Daoy (cell line): ENCODE results near the gene ATP5PB. TPM values are rescaled to one million over a fixed set of nuclear protein-coding genes. Genes with fewer than 3 reads are reported as not detected.

Source experiments
- DNase-seq: peaks from one replicate; pipeline ENCODE4 v3.0.0-alpha.2; 2015; ENCODE audit warnings: low read depth
- total RNA-seq: library from RNA; depleted of rRNA; stranded (reverse); fragments of >200 nt; shearing (Covaris generic); gene quantifications from 2 replicates; pipeline ENCODE4 v1.2.3, GENCODE V29; 2014

The ATP5PB gene
- total RNA-seq, 1 experiment from 2014 or later: 722 TPM

DNA sequence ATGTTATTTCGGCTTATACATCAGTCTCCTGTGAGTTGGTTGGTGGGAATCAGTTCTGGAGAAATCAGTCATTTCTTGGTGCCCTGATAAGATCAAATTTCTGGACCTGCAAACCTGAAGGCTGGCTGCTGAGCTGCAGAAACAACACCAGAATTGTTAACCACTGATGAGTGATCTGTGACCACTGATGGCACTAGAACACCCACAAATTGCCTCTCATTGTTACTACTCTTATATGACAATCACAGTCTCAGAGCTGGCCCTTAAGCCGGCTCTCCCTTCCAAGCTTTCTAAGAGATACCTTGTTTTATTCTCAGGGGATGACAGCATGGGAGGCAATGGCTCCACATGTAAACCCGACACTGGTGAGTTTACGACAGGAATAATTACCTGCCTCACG is 26.4 kb downstream of the ATP5PB start:
- DNase-seq: no peak

DNA sequence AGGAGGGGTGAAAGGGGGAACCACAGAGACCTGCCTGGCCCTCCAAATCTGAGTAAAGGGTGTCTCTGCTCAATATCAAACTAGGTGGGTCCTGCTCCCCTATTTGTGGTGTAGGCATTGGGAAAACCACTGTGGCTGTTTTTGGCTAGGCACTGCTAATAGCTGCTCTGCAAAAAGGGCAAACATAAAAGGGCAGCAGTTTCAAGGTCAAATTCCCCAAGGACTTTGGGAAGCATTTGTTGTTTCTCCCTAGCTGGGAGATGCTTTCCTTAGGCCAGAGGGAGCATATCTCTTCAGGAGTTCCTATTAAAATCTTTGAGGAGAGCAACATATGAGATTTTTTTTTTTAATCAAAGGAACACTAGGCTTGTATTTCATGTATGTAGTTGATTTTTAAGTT is 26.9 kb downstream of the ATP5PB start:
- no peak for DNase-seq

DNA sequence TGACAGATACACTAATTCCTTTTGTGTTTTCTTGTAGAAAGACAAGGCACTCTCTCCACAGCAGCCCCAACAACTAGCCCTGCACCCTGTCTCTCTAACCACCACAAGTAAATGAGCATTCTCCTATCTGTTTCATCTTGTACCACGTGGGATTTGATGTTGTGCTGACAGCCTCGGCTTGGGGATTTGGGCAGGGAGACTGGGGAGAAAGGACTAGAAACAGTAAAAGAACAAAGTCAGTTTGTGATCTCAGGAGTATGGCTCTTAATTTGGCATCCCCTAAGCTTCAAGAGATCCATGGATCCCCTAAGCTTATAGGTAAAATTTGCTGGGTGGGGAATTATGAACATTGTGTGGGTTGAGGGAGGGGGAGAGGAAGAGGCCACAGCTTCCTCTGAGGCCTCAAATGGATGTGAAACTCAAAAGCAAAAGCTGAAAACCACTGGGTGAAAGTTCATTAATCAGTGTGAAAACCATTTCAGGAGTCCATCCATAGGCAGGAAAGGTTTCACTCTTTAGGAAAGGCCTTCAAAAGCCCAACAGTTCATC is 27.6 kb downstream of the ATP5PB start:
- no peak for DNase-seq

DNA sequence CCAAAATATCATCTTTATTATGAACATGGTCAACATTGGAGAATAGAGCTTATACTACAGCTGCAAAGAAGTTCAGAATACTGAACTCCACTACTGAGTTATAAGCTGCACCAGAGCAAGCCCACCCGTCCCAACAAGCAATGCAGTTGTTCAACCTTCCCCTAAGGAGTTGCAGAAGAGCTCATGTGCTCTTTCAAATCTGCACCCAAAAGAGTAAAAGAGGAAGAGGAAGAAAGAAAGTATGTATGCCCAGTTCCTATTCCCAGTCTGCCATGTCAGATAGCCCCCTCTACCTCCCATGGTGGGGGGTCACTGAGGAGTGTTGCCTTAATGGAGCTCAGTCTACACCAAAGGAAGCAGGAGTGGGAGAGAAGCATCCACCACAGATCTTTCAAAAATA is 31.4 kb downstream of the ATP5PB start:
- no peak for DNase-seq

DNA sequence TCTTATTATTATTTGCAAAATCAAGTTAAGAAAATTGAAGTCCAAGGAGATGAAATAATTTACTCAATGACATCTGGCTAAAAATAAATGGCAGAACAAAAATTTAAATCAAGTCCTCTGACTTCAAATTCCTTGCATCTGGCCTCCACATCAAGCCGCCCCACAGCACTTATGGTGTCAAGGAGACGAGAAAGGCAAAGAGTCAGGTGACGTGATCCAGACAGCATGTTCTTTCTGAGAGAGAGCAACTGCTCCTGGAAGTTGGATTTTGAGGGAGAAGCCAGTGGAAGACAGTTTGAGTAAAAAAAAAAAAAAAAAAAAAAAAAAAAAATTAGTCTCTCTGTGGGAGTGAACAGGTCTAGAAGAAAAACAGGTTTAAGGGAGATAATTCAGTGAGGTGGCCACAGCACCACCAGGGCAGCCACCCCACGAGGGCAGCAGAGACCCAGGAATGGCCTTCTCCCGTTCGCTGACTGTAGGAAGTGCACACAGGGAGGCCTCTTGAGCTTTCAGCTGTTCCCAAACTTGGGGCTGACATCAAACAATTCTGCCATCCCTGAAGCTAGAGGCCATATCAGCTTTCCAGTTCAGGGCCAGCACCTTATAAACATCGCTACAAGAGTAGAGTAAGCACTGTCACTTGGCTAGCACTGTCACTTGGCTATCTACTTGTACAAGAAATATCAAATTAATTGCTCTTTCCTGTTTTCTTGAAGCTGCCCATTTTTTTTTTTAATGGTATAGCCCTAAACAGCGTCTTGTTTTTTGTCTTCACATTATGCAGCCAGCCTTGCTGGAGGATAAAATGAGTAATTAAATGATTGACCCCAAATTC is 32.3 kb downstream of the ATP5PB start:
- DNase-seq: peak; percentile 81

DNA sequence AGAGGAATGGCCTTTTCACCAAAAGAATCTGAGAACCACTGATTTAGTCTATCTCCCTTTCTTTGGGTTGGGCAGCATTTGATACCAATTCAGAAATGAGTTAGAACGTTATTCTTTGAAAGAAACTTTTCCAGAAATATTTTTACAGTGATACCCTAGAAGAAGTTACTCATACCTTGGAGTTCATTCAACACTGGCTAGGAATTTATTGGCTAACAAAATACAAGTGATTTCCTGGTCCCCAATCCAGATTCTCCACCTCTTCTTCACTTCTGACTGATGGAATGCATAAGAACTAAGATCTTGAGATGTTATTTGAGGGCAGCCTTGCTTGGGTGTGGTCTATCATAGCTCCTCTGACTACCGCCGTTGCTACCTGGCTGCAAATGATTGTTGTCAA is 33.9 kb downstream of the ATP5PB start:
- no peak for DNase-seq

DNA sequence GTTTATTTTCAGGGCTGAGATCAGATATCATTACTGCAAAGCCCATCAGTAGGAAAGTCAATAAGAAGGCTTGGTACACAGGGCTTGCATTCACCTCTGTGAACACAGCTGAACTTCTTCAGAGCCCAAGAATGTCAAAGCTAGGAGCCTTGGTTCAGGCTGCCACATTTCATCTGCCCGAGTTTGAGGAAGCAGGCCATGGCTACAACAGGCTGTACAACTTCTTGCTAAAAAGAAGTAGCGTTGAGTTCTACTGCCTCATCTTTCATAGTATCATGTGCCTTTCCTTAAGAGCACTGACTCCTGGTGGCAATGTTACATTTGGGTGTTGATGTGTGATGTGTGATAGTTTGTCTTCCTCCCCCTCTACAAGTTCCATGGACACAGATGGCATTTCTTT is 34.6 kb downstream of the ATP5PB start:
- DNase-seq: no peak

DNA sequence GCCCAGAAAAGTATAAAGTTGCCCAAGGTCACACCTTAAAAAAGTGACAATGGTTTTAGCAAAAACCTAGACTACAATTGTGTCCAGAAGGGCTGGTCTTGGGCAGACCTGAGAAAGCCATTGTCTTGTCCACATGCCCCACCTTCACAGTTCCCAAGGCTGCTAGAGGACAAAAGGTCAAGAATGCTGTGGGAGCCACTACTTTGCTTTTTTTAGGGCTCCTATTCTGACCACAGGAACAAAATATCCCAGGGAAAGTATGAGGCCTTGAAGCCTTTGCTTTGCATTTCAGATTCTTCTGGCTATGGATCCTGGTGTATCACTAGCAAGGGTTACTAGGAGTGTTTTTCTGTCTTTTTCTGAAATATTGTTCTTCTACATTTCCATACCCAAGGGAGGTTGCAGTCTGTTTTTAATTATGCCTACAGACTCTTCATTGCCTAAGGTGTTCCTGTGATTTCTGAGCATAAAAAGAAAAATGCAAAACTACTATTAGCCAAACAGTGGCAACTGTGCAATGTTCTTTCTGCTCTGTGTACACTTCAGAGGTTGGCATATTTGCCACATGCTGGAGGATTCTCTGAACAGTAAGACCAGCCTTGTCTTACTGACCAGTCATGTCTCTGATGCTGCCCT is 35.2 kb downstream of the ATP5PB start:
- DNase-seq: no peak

DNA sequence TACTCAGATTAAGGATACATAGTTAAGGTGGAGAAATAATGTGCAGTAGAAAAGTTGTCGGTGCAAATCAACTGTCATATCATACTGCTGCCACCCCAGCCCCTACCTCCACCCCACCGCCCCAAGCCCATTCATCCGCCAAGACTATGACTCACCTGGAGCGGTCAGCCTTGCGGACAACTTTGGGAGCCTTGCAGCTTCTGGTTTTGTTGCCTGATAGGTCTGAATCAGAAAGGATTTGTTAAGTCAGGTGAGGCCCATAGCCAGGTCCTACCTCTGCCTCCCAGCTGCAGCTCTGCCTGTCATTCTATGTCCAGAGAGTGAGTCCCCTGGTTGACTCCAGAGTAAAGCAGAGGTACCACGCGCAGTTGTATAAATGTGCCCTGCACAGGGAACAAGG is 37.2 kb downstream of the ATP5PB start:
- DNase-seq: peak; percentile 32

DNA sequence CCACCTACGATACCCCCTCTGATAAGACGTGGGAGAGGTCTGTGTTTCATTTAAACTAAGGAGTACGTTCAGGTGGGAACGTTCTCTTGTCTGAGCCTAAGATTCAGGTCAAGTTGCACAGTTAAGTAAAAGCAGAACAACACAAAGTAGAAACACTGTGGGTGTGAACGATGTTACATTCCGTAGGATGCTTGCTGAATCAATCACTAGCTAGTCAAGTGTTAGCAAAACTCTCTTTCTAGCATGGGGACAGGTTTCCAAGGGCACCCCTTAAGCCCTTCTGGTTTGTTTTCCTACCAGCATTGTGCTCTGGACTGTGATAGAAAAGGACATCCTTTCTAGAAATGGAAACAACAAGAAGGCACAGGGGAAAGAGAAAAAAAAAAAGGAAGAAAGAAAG is 37.9 kb downstream of the ATP5PB start:
- no peak for DNase-seq

DNA sequence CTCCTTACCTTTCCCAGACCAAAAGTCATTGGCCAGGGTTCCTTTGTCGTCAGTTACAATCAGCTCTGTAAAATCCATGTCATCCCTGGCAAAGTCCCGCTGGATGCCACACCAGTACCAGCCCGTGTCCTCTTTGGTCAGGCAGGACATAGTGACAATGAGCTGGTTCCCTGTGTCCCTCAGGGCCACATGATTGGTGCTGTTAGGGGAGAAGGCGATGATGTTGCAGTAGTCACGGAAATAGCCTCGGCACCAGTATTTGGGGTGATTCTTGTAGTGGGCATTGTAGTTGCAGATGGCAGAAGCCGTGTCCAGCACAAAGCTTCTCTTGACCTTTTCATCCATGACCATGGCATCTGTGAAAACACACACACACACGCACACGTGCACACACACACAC is 39.4 kb downstream of the ATP5PB start:
- no peak for DNase-seq

DNA sequence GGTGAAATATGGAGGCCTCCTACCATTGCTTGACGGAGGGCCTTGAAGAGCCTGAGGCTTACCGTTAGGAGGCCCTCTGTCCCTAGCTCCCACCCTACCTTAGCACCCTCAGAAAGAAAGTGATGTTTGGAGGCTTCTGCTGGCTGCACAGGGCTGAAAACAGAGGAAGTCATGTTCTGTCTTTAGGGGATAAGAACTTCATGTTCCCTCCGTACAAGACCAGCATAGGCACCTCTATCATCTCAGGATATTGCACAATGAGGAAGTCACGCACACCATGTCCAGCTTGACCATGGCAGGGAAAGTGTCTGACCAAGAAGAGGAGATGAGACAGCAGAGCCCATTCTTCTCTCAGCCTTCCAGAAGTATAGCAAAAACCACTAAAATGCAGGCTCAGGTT is 40.3 kb downstream of the ATP5PB start:
- no peak for DNase-seq

DNA sequence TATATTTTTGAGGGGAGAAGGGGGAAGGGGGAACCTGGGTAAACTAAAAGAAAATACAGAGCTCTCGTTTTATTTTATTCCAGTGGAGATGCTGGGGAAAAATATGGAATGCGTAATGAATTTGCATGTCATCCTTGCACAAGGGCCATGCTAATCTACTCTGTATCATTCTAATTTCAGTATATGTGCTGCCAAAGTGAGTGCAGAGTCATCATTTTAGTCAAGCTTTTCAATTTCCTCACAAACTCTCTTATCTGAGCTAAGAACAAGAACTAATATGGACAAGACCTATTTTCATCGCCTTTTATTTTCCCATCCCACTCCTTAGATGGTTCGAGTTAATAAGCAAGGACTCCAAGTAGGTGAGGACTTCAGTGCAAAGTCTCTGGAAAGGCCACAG is 41.0 kb downstream of the ATP5PB start:
- no peak for DNase-seq

DNA sequence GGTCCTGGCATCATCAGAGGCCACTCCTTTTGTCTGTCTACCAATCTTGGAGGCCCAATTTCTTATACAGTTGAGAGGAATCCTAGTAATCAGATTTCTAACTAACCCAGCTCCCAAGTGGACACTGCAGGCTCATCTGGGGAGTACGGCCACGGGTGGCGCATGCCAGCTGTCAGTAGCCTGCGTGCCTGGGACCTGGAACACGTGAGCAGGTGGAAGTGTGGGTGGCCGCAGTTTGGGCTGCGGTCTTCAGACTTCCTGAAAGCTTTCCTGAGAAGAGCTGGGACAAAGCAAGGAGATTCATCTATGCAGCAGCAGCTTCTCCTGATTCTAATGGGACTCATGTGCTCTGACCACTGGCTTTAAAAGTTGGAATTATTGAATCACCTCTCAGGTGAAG is 41.8 kb downstream of the ATP5PB start:
- DNase-seq: no peak

DNA sequence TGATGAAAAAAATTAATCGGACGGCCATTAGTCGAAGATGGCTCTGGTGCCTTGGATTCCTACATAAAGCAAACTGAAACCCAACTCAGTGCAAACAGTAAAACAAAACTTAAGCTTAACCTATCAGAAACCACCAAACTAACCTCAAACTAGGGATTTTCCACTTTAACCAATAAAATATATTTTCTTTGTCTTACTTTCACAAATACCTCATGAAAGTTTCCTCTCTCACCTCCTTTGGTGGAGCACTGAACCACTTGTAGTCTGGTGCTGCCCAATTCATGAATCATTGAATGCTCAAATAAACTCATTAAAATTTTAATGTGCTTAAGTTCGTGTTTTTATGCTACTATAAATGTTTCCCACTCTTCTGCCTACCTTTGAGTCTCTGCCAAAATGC is 47.1 kb downstream of the ATP5PB start:
- no peak for DNase-seq

DNA sequence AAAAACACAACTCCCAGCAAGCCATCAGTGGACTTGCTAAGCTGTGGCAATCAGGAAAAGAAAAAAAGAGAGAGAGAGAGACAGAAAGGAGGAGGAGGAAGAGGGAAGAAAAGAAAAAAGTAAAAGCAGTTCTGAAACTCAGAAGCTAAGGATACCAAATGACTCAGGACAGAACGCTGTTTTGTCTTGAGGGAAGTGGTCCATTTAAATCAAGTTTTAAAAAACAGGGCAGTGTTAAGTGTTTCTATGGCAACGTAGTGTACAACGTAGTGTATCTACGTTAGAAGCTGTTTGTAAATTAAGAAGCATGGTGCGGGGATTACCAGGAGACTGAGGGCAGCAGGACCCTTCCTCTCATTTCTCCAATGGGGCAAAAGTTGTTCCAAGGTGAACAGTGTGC is 48.3 kb downstream of the ATP5PB start:
- DNase-seq: no peak

DNA sequence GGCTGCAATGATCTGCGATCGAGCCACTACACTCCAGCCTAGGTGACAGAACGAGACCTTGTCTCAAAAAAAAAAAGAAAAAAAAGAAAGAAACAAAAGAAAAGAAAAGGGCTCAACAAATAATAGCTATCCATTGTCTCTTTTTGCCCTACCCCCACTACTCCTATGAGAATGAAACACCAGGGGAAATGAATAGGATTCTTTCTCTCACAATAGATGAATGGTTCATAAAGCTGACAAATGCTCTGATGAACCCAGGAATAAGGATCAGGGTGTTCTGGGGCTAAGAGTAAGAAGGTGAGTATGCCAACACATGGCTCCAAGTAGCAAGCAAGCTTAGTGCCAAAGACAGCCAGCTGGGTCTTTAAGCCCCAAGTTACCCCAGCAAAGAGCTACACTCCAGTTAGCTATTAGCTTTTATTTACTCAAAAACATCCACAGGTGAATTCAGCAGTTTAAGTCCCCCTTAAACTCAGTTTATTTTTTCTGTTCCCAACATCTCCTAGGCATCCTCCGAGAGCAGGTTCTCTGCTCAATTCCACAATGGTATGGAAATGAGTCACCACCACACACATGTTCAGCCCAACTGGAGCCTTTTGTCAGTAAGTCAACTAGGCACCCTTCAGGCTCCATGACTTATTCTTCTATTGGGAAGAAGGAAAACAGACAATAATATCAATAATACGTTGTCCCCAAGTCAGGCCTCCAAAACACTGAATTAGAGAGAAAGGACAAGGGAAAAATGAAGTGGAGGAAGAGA is 49.9 kb downstream of the ATP5PB start:
- DNase-seq: no peak

DNA sequence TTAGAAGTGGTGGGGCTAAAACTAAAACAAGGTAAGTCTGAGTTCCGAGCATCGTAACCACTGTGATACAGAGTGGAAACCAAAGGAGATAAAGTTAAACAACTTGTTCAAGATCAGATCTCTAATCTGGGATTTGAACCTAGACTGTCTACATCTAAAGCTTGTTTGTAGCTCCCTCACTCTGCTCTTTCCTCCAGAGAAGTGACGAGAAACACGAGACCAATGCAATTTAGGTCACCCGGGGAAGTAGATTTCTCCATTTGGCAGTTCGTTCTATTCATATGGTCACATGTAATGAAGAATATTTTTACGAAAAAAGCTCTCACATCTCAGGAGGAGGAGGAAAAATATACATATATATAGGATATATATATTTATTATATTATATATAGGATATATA is 52.4 kb downstream of the ATP5PB start:
- no peak for DNase-seq

DNA sequence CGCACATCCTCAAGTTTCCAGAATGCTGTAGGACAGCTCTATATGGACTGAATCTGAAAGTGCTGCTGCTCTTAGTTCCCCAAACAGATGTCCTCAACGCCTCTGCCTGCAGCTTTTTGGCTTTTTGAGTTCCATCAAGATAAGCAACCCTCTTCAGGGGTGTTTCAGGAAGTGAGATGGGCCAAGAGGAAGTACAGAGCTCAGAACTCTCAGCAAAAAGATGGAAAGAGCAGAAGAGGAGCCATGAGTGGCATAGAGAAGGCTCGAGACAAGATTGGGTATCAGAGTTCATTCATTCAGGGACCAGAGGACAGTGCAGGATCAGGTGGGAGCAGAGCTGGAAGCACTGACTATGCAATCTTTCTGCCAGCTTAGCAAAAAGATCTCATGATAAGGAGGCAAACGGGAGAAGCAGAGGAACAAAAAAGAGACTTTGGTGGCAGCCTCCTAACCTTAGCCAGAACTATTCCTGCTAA is 54.4 kb downstream of the ATP5PB start, which contains the start of the genes ADORA3 and TMIGD3:
Gene ADORA3 (minus strand): TSS at position 49 of the 476 bp plus-strand sequence. CDS start 279 bp downstream, outside the sequence.
Gene TMIGD3 (minus strand): TSS at position 49 of the 476 bp plus-strand sequence. CDS start 279 bp downstream, outside the sequence.
- no peak for DNase-seq

DNA sequence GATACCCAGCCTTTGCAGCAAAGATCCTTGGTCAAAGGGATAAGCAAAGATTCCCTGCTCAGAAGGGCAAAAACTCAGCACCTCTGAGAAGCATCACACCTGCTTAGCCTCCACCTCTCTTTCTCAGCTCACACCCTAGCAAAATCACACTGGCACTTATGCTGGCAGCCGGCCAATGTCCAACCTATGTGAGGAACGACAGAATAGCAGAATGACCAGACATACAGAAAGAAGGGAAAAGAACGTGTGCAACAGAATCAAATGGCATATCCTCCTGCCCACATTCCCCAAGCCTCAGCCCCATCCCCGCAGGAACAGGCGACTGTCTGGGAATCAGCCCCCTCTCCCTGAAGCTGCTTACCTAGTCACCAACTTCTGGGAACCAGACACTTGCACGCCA is 54.8 kb downstream of the ATP5PB start:
- no peak for DNase-seq

DNA sequence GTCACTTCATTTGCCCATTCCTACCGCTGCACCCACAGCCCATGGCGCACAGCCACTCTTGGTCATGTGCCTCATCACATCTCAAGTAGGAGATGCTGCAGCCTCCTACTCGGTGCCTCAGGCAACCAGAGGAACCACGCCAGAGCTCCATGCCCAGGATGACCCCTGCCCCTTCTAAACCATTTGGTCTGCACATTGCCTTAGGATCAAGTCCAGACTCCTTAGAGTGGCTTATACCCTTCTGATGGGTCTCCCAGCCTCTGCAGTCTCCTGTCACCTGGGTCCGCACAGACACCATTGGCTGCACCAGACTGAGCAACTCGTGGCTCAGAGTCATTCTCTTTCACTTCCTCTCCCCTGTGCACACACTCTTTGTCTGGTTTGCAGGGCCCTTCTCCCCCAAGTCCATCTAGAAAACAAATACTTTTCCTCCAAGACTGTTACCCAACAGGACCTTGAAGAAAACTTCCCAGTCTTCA is 56.4 kb downstream of the ATP5PB start:
- DNase-seq: no peak

DNA sequence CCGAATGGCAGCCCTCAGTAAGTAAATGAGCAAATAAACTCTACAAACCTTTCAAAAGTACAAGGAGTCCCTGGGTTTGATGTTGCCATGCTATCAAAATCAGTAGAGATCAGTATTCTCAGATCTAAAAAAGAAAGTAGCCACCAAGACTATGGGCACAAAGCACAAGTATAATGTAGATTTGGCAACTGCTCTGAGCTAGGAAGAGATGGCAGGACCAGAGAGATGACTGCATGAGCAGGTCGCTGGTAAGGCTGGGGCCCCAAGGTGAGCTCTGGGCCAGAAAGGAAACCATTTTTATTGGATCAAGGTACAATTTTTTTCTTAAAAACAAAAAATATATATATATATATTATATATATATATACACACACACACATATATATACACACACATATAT is 57.3 kb downstream of the ATP5PB start:
- no peak for DNase-seq
